Right lobe of liver (tissue), 6 donors: ENCODE measurements around the gene PRKAA1. TPM values are rescaled to one million over a fixed set of nuclear protein-coding genes. Genes with fewer than 3 reads are reported as not detected.

Experiments
- ATAC-seq, 4 donors: fragments of 200-7000 bp; cut with Tn5 transposase; one replicate each; pipeline ENCODE4 v1.9.1; 2020; ENCODE audit warnings: mild to moderate bottlenecking in 4 of 4, moderate library complexity in 4 of 4
- DNase-seq, 3 donors: peaks; one replicate each; pipeline ENCODE4 v3.0.0-alpha.2; 2020
- H3K27ac ChIP-seq, 3 donors: fragments of 200-600 bp; one replicate each; pipeline ENCODE4 v1.8.0; 2022
- H3K27me3 ChIP-seq, 2 donors: fragments of 200-600 bp; one replicate each; pipeline ENCODE4 v1.8.0; 2022
- H3K36me3 ChIP-seq, 4 donors: fragments of 200-600 bp; sonication (generic) in 1 of 4; one replicate each; pipeline versions ENCODE4 v1.5.1 to v1.8.0; 2017 to 2022; ENCODE audit warnings: control low read depth in 1 of 4
- H3K4me1 ChIP-seq, 4 donors: fragments of 200-600 bp; sonication (generic) in 1 of 4; one replicate each; pipeline versions ENCODE4 v1.5.1 to v1.8.0; 2017 to 2022; ENCODE audit warnings: control low read depth in 1 of 4
- H3K4me3 ChIP-seq, 3 donors: fragments of 200-600 bp; one replicate each; pipeline ENCODE4 v1.8.0; 2022
- H3K9me3 ChIP-seq, 4 donors: fragments of 200-600 bp; sonication (generic) in 1 of 4; one replicate each; pipeline versions ENCODE4 v1.5.1 to v1.8.0; 2017 to 2022; ENCODE audit warnings: control low read depth in 1 of 4
- CTCF ChIP-seq, 4 donors: fragments of 200-600 bp in 3 of 4; fragments of 450-650 bp in 1 of 4; IDR thresholded peaks; one replicate each; pipeline versions ENCODE4 v1.5.1 to v1.8.0; 2016 to 2022; ENCODE audit warnings: antibody characterized with exemption in 4 of 4, mild to moderate bottlenecking in 2 of 4
- POLR2A ChIP-seq: fragments of 450-650 bp; IDR thresholded peaks from one replicate; pipeline ENCODE4 v1.6.1; 2017; ENCODE audit warnings: antibody characterized with exemption, mild to moderate bottlenecking
- WGBS: methylation state at CpG from one replicate; pipeline ENCODE4 v1.1.6; 2018; ENCODE audit warnings: low coverage, low lambda C conversion rate; ENCODE audit not compliant: insufficient coverage; ENCODE audit errors: missing lambda C conversion rate; 5-methylcytosine and 5-hydroxymethylcytosine counted together
- intact Hi-C, 2 donors: fragments of 100-400 bp; cut with DNase I; formaldehyde crosslinking; loops; one replicate each; pipeline versions ENCODE4 v1.11.2 to v1.14.1; 2022
- total RNA-seq, 6 experiments: library from RNA; depleted of rRNA in 2 of 6; stranded (reverse); fragments of >200 nt in 2 of 6; fragmentation: NEBNext Ultra II Directional in 3 of 6; extraction: Animal tissue kit (Norgen Biotek cat#: 25700) in 3 of 6; gene quantifications; one replicate each; pipeline versions ENCODE4 v1.1.0 to v1.2.4, GENCODE V29; 2016 to 2023
- donor health status: DM: no; HTN: yes; CAD: no.
- donor health status: DM: no; HTN: no; CAD: no.
- donor health status: DM: no; HTN: no; CAD: no.
- donor health status: DM: no; HTN: yes; CAD: no.
- donor health status: DM: no; HTN: yes; CAD: no.

Gene PRKAA1
- total RNA-seq, 6 experiments from 2014 or later = 36.7 to 82.4 (median 69.9) TPM

- peak overlapping the region; percentile 71 to 93 (median 77) for H3K4me3 ChIP-seq
- H3K27ac ChIP-seq = peak overlapping the region; percentile 72 to 83 (median 72)
- DNase-seq (peak in 1 of 3 donors; percentile 33), ATAC-seq (peak in 3 of 4 donors; percentile 4 to 20 (median 16))
- intact Hi-C loops = loop anchor here in 1 of 2 donors (5.0 kb wide), 1 partner anchor 77 kb away; the partner anchor contains the start of gene TTC33
- peaks cover 0 to 16% (median 5%) of the 10 kb centered on the region in 4 donors for H3K4me1 ChIP-seq
- H3K9me3 ChIP-seq = no peaks in the 10 kb centered on the region
- WGBS = 0% methylated on average over 21 of the region's 21 CpGs
- no peak for TF ChIP-seq POLR2A
- TF ChIP-seq CTCF (IDR thresholded peaks at IDR 0.05) = no peak
- H3K27me3 ChIP-seq = no peaks in the 10 kb centered on the region
- peaks cover 19 to 46% (median 34%) of the 10 kb centered on the region in 4 donors for H3K36me3 ChIP-seq
Observed at GRCh38 chr5:40834391-40834848, 36.2 kb upstream of the PRKAA1 start.

GRCh38 chr5:40833712-40834229 lies 35.6 kb upstream of the PRKAA1 start:
- Histone ChIP-seq H3K36me3 (peaks cover 19 to 53% (median 39%) of the 10 kb centered on the region in 4 donors), H3K27me3 (no peaks in the 10 kb centered on the region), H3K4me3 (peak overlapping the region; percentile 71 to 93 (median 77)), H3K27ac (no peak overlapping the region), H3K4me1 (peaks cover 0 to 16% (median 5%) of the 10 kb centered on the region in 4 donors), H3K9me3 (no peaks in the 10 kb centered on the region)
- TF ChIP-seq POLR2A (no peak), CTCF (IDR thresholded peaks at IDR 0.05) (no peak)
- intact Hi-C loops = loop anchor here in 1 of 2 donors (5.0 kb wide), 1 partner anchor 76 kb away; the partner anchor contains the start of gene TTC33
- DNase-seq (no peak), ATAC-seq (no peak)
- 23% methylated on average over 12 of the region's 13 CpGs for WGBS

GRCh38 chr5:40832345-40832744 lies 34.2 kb upstream of the PRKAA1 start:
- Histone ChIP-seq H3K27me3 (no peaks in the 10 kb centered on the region), H3K4me1 (peaks cover 0 to 16% (median 5%) of the 10 kb centered on the region in 4 donors), H3K4me3 (no peak overlapping the region), H3K36me3 (peaks cover 19 to 67% (median 47%) of the 10 kb centered on the region in 4 donors), H3K27ac (no peak overlapping the region), H3K9me3 (no peaks in the 10 kb centered on the region)
- WGBS = 74% methylated on average over 4 of the region's 4 CpGs
- ATAC-seq = no peak
- no peak for TF ChIP-seq POLR2A
- no peak for TF ChIP-seq CTCF (IDR thresholded peaks at IDR 0.05)
- DNase-seq = no peak
- intact Hi-C loops = loop anchor here in 1 of 2 donors (5.0 kb wide), 1 partner anchor 75 kb away; the partner anchor contains the start of gene TTC33

- no peak overlapping the region for H3K4me3 ChIP-seq
Observed at GRCh38 chr5:40831346-40832210, 33.4 kb upstream of the PRKAA1 start.

More at GRCh38 chr5:40831346-40832210, 33.4 kb upstream of the PRKAA1 start:
- TF ChIP-seq POLR2A (no peak), CTCF (IDR thresholded peaks at IDR 0.05) (no peak)
- peaks cover 19 to 75% (median 49%) of the 10 kb centered on the region in 4 donors for H3K36me3 ChIP-seq
- H3K4me1 ChIP-seq = peaks cover 0 to 16% (median 5%) of the 10 kb centered on the region in 4 donors
- no peaks in the 10 kb centered on the region for H3K9me3 ChIP-seq
- H3K27me3 ChIP-seq = no peaks in the 10 kb centered on the region
- DNase-seq = no peak
- no peak overlapping the region for H3K27ac ChIP-seq
- 42% methylated on average over 4 of the region's 4 CpGs for WGBS
- intact Hi-C loops = loop anchor here in 1 of 2 donors (5.0 kb wide), 1 partner anchor 74 kb away; the partner anchor contains the start of gene TTC33
- no peak for ATAC-seq
